Adrenal gland (tissue), 5 donors: ENCODE results near the gene NCKAP5.

ENCODE experiments used
- POLR2A ChIP-seq, 2 donors: fragments of 450-650 bp; IDR thresholded peaks; one replicate each; pipeline ENCODE4 v1.6.1; 2017; ENCODE audit warnings: antibody characterized with exemption in 2 of 2, mild to moderate bottlenecking in 2 of 2, moderate library complexity in 1 of 2
- TF ChIP-seq, protein P1 (sequence below), 6 experiments: fragments of 450-650 bp in 4 of 6; fragments of 200-600 bp in 2 of 6; sonication (generic) in 1 of 6; IDR thresholded peaks; 1 replicate in 5 of 6; 2 replicates in 1 of 6; pipeline versions ENCODE4 v1.5.1 to v1.8.0; 2016 to 2021; ENCODE audit warnings: antibody characterized with exemption in 6 of 6, mild to moderate bottlenecking in 2 of 6, moderate library complexity in 1 of 6
- donor health status: DM: no; HTN: no; CAD: no.

DNA sequence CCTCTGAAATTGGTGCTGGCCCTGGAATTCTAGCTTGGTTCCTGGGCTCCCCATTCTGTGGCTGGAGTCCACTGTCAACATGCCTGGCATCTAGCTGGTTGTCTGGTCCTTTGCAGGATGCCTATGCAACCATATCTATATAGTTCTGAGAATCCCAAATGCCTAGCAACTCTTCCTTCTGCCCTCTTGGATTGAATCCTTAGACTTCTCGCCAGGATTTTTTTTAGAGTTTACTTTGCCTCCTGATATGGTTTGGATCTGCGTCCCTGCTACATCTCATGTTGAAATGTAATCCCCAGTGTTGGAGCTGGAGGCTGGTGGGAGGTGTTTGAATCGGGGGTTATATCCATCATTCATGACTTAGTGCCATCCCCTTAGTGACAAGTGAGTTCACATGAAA, 833.3 kb downstream of the NCKAP5 start:
- TF ChIP-seq, protein P1, sequence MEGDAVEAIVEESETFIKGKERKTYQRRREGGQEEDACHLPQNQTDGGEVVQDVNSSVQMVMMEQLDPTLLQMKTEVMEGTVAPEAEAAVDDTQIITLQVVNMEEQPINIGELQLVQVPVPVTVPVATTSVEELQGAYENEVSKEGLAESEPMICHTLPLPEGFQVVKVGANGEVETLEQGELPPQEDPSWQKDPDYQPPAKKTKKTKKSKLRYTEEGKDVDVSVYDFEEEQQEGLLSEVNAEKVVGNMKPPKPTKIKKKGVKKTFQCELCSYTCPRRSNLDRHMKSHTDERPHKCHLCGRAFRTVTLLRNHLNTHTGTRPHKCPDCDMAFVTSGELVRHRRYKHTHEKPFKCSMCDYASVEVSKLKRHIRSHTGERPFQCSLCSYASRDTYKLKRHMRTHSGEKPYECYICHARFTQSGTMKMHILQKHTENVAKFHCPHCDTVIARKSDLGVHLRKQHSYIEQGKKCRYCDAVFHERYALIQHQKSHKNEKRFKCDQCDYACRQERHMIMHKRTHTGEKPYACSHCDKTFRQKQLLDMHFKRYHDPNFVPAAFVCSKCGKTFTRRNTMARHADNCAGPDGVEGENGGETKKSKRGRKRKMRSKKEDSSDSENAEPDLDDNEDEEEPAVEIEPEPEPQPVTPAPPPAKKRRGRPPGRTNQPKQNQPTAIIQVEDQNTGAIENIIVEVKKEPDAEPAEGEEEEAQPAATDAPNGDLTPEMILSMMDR (IDR thresholded peaks at IDR 0.05) = no peak
- TF ChIP-seq POLR2A (IDR thresholded peaks at IDR 0.05) = no peak
